LNCAP (cell line): ENCODE measurements around the gene APP.

ENCODE experiments used
- TF ChIP-seq, protein P1 (sequence below): fragments of 450-650 bp; IDR thresholded peaks from 2 replicates; pipeline ENCODE4 v1.5.1; 2017; ENCODE audit warnings: mild to moderate bottlenecking

The APP gene

GRCh38 chr21:26117324-26117971, 53.1 kb downstream of the APP start:
- TF ChIP-seq, protein P1, sequence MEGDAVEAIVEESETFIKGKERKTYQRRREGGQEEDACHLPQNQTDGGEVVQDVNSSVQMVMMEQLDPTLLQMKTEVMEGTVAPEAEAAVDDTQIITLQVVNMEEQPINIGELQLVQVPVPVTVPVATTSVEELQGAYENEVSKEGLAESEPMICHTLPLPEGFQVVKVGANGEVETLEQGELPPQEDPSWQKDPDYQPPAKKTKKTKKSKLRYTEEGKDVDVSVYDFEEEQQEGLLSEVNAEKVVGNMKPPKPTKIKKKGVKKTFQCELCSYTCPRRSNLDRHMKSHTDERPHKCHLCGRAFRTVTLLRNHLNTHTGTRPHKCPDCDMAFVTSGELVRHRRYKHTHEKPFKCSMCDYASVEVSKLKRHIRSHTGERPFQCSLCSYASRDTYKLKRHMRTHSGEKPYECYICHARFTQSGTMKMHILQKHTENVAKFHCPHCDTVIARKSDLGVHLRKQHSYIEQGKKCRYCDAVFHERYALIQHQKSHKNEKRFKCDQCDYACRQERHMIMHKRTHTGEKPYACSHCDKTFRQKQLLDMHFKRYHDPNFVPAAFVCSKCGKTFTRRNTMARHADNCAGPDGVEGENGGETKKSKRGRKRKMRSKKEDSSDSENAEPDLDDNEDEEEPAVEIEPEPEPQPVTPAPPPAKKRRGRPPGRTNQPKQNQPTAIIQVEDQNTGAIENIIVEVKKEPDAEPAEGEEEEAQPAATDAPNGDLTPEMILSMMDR = no peak

DNA sequence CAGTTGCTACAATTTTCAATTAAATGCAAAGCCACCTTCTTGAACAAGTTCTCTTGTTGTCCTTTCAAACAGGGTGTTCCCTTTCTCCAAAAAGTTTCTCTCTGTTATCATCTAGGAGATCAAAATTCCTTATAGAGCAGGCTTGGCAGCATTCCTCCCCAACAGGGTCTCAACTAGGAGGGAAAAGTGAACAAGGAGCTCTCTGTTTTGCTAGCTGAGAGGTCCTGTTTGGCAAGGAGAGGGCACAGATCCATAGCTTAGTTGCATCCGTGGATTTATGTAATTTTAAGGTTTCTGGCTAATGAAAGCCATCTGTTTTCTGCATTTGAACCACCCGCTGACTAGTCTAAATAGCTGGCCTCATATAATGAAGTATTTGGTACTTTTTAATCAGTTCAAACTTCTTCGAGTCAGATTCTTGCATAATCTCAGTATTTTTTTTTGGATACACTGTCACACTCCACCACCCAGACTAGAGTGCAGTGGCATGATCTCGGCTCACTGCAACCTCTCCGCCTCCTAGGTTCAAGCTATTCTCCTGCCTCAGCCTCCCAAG, 54.0 kb downstream of the APP start:
- TF ChIP-seq, protein P1 = no peak

- TF ChIP-seq, protein P1 = no peak
These were observed 54.7 kb downstream of the APP start for GRCh38 chr21:26115899-26116298.

GRCh38 chr21:26115305-26115704, 55.3 kb downstream of the APP start:
- TF ChIP-seq, protein P1 = no peak

- TF ChIP-seq, protein P1 = no peak
These were observed 57.6 kb downstream of the APP start for GRCh38 chr21:26112975-26113374.

- TF ChIP-seq, protein P1 = no peak
These were observed 58.3 kb downstream of the APP start for GRCh38 chr21:26112127-26112742.

DNA sequence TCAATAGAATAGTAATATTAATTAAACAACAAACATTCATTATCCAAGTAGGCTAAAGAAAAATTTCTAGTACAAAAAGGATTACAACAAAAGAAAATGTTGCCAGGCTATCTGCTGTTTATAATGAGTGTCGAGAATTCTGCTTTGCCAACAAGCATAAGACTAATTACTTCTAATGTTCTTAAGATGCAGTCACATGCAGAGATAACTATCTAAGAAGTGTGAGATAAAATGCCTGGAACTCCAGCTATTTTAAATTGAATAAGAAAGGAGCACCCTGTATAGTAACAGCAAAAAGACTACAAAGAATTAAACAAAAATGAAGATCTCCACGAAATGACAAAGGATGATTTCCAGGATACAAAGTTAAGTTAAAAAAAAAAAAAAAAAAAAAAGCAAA, 59.9 kb downstream of the APP start:
- TF ChIP-seq, protein P1 = no peak
